Endodermal cell (in vitro differentiated cells): Measurements from ENCODE around the gene APOBEC3B. TPM values are rescaled to one million over a fixed set of nuclear protein-coding genes. Genes with fewer than 3 reads are reported as not detected.
"Not testable (repeated sequence)": the region's sequence is repeated elsewhere in the genome, so short reads cannot be mapped to it uniquely, and the experiment has no call there.

Source experiments
- DNase-seq: peaks from one replicate; pipeline ENCODE4 v3.0.0-alpha.2; 2017
- H3K27ac ChIP-seq: 2 replicates; pipeline ENCODE4 v1.5.1; 2013; ENCODE audit warnings: mild to moderate bottlenecking, low read depth, low read length, moderate library complexity
- H3K27me3 ChIP-seq: 2 replicates; pipeline ENCODE4 v1.6.1; 2013; ENCODE audit warnings: mild to moderate bottlenecking, low read length, moderate library complexity; ENCODE audit not compliant: insufficient read depth, control insufficient read depth, poor library complexity, severe bottlenecking
- H3K36me3 ChIP-seq: 2 replicates; pipeline ENCODE4 v1.7.0; 2013; ENCODE audit warnings: mild to moderate bottlenecking, low read length, moderate library complexity; ENCODE audit not compliant: control insufficient read depth, insufficient read depth
- H3K4me1 ChIP-seq: one replicate; pipeline ENCODE4 v1.7.0; 2013; ENCODE audit warnings: low read length; ENCODE audit not compliant: control insufficient read depth, insufficient read depth
- H3K4me3 ChIP-seq: 2 replicates; pipeline ENCODE4 v1.5.1; 2013; ENCODE audit warnings: mild to moderate bottlenecking, low read length, moderate library complexity
- H3K9ac ChIP-seq: 2 replicates; pipeline ENCODE4 v1.6.1; 2013; ENCODE audit warnings: mild to moderate bottlenecking, low read length, moderate library complexity; ENCODE audit not compliant: poor library complexity, severe bottlenecking; ENCODE audit errors: extremely low read depth
- H3K9me3 ChIP-seq: 2 replicates; pipeline ENCODE4 v1.6.1; 2013; ENCODE audit warnings: mild to moderate bottlenecking, low read length, moderate library complexity; ENCODE audit not compliant: control insufficient read depth
- H3K27ac Mint-ChIP-seq: 2 replicates; pipeline ENCODE4 v1.8.0; 2020; ENCODE audit warnings: mixed read lengths
- H3K27me3 Mint-ChIP-seq: 2 replicates; pipeline ENCODE4 v1.8.0; 2021; ENCODE audit warnings: mild to moderate bottlenecking, mixed read lengths; ENCODE audit not compliant: insufficient read depth
- H3K36me3 Mint-ChIP-seq: 2 replicates; pipeline ENCODE4 v1.8.0; 2020; ENCODE audit warnings: low read depth, mixed read lengths
- H3K4me1 Mint-ChIP-seq: 2 replicates; pipeline ENCODE4 v1.8.0; 2020; ENCODE audit warnings: mixed read lengths
- H3K4me3 Mint-ChIP-seq: 2 replicates; pipeline ENCODE4 v1.8.0; 2020; ENCODE audit warnings: mild to moderate bottlenecking, moderate library complexity, mixed read lengths
- H3K9me3 Mint-ChIP-seq: 2 replicates; pipeline ENCODE4 v1.8.0; 2020; ENCODE audit warnings: mild to moderate bottlenecking, mixed read lengths
- WGBS, 2 experiments: methylation state at CpG; one replicate each; pipeline versions ENCODE4 v1.1.5 to v1.1.7; 2013; ENCODE audit warnings: missing lambda C conversion rate in 2 of 2, mixed read lengths in 1 of 2; ENCODE audit not compliant: insufficient coverage in 1 of 2, insufficient read length in 1 of 2; 5-methylcytosine and 5-hydroxymethylcytosine counted together
- total RNA-seq, 2 donors: library from RNA; stranded (reverse); fragmentation: NEBNext Ultra II Directional in 1 of 2; extraction: Animal tissue kit (Norgen Biotek cat#: 25700) in 1 of 2; gene quantifications; 2 replicates in 1 of 2; 3 replicates in 1 of 2; pipeline ENCODE4 v1.2.1, GENCODE V29; 2021
- TF ChIP-seq, protein P1 (sequence below): fragments of 200-600 bp; sonication (generic); conservative IDR thresholded peaks from 2 replicates; pipeline ENCODE4 v1.5.0; 2021; ENCODE audit warnings: antibody characterized with exemption, mild to moderate bottlenecking

APOBEC3B gene
- total RNA-seq, 2 donors from 2014 or later, result 4.1 to 5.4 TPM

DNA sequence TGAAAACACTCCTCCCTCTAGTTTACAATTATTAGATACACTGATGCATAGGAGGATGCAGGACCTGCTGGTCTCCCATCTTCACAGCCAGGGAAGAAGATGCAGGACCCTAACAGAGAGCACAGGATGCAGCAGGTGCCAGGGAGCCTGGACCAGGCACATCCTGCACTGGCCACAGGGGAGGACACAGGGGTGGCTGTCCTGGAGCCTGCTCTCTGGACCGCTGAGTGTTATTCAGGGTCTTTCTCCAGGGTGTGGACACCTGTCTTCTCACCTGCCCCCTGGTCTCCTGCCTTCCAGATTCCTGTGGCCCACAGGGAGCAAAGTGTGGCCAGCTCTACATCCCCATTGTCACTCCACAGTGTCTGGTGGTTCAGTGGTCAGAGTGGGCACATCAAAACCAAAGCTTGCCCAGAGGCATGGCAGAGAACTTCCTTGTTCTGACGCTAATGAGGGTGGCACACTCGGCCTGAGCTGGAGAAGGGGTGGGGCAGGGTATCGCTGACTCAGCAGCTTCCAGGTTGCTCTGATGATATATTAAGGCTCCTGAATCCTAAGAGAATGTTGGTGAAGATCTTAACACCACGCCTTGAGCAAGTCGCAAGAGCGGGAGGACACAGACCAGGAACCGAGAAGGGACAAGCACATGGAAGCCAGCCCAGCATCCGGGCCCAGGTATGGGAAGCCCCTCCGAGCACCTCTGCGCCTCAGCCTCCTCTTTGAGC, 24.9 kb upstream of the APOBEC3B start, which contains the start of gene APOBEC3A:
Gene APOBEC3A, plus strand, starts transcription at position 564 of the 725 bp plus-strand sequence. Its CDS starts 83 bp downstream, at position 647.
- H3K9me3 Mint-ChIP-seq, result no peaks in the 10 kb centered on the region
- no peaks in the 10 kb centered on the region for H3K36me3 ChIP-seq
- no peak within 1 kb of the TSS for H3K4me3 Mint-ChIP-seq
- TF ChIP-seq, protein P1, sequence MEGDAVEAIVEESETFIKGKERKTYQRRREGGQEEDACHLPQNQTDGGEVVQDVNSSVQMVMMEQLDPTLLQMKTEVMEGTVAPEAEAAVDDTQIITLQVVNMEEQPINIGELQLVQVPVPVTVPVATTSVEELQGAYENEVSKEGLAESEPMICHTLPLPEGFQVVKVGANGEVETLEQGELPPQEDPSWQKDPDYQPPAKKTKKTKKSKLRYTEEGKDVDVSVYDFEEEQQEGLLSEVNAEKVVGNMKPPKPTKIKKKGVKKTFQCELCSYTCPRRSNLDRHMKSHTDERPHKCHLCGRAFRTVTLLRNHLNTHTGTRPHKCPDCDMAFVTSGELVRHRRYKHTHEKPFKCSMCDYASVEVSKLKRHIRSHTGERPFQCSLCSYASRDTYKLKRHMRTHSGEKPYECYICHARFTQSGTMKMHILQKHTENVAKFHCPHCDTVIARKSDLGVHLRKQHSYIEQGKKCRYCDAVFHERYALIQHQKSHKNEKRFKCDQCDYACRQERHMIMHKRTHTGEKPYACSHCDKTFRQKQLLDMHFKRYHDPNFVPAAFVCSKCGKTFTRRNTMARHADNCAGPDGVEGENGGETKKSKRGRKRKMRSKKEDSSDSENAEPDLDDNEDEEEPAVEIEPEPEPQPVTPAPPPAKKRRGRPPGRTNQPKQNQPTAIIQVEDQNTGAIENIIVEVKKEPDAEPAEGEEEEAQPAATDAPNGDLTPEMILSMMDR, result no peak
- H3K9me3 ChIP-seq, result no peaks in the 10 kb centered on the region
- DNase-seq, result no peak
- H3K27me3 ChIP-seq, result peaks cover 10% of the 10 kb centered on the region
- H3K4me1 Mint-ChIP-seq, result no peaks in the 10 kb centered on the region
- H3K9ac ChIP-seq, result no peak within 1 kb of the TSS
- 93 to 95% methylated on average over 10 to 11 of the region's 11 CpGs for WGBS, 2 experiments
- H3K4me1 ChIP-seq, result no peaks in the 10 kb centered on the region
- peaks cover 16% of the 10 kb centered on the region for H3K27me3 Mint-ChIP-seq
- H3K4me3 ChIP-seq, result no peak within 1 kb of the TSS
- H3K27ac ChIP-seq, result no peak within 1 kb of the TSS
- H3K36me3 Mint-ChIP-seq, result no peaks in the 10 kb centered on the region
- no peak within 1 kb of the TSS for H3K27ac Mint-ChIP-seq

DNA sequence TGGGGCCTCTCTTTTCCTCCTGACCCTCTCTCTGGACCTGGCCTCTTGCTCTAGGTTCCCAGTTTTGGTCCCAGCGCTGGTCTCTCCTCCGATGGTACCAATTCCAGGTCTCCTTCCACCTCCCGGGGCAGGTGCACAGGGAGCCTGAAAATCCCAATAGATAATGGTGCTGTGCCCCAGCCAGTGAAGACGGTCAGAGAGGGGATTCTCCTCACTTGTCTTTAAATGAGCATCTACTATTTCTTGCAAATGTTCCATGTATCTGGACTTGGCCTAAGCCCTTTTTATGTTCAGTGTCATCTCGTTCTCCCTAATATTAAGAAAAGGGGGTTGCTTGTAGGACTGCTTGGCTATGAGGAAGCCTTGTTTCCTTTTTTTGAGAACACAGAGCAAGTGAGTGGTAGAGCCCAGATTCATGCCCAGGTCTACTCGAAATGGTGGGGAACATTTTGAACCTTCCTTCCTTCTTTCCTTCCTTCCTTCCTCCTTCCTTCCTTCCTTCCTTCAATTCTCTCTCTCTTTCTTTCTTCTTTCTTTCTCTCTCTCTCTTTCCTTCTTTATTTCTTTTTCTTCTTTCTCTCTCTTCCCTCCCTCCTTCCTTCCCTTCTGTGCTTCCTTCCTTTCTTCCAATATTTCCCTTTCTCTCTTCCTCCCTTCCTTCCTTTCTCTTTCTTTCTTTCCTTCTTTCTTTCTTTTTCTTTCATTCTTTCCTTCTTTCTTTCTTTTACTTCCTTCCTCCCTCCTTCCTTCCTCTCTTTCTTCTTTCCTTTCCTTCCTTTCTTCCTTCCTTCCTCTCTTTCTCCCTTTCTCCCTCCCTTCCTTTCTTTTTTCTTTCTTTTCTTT, 24.1 kb upstream of the APOBEC3B start:
- Mint-ChIP-seq H3K27ac (no peak overlapping the region), H3K36me3 (no peaks in the 10 kb centered on the region), H3K4me3 (no peak overlapping the region), H3K4me1 (no peaks in the 10 kb centered on the region), H3K9me3 (no peaks in the 10 kb centered on the region), H3K27me3 (peaks cover 15% of the 10 kb centered on the region)
- WGBS, 2 experiments, result 81 to 93% methylated on average over 5 to 6 of the region's 6 CpGs
- Histone ChIP-seq H3K9ac (no peak overlapping the region), H3K9me3 (no peaks in the 10 kb centered on the region), H3K4me3 (no peak overlapping the region), H3K27me3 (peaks cover 10% of the 10 kb centered on the region), H3K27ac (no peak overlapping the region), H3K36me3 (no peaks in the 10 kb centered on the region), H3K4me1 (no peaks in the 10 kb centered on the region)
- DNase-seq, result no peak
- TF ChIP-seq, protein P1, result no peak

DNA sequence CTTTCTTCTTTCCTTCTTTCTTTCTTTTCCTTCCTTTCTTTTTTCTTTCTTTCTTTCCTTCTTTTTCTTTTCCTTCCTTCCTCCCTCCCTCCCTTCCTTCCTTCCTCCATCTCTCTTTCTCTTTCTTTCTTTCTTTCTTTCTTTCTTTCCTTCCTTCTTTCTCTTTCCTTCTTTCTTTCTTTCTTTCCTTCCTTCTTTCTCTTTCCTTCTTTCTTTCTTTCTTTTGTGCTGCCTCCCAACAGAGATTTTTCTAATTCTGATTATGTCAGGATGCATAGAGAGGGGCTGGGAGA, 23.6 kb upstream of the APOBEC3B start:
- H3K36me3 Mint-ChIP-seq, H3K9me3 ChIP-seq, H3K4me3 Mint-ChIP-seq, H3K4me1 Mint-ChIP-seq, H3K36me3 ChIP-seq, H3K9me3 Mint-ChIP-seq, H3K4me3 ChIP-seq, DNase-seq, H3K9ac ChIP-seq, H3K27ac ChIP-seq, H3K27ac Mint-ChIP-seq, H3K4me1 ChIP-seq: not testable (repeated sequence)
- H3K27me3 ChIP-seq, result peaks cover 10% of the 10 kb centered on the region
- H3K27me3 Mint-ChIP-seq, result peaks cover 15% of the 10 kb centered on the region
